H9 (cell line): ENCODE measurements around the gene EPN1. TPM values are rescaled to one million over a fixed set of nuclear protein-coding genes. Genes with fewer than 3 reads are reported as not detected.

ENCODE experiments used
- DNase-seq: peaks from one replicate; pipeline ENCODE4 v3.0.0-alpha.2; 2017
- H2AFZ ChIP-seq: one replicate; pipeline ENCODE4 v1.6.1; 2013; ENCODE audit warnings: mild to moderate bottlenecking, low read length, control low read depth, moderate library complexity
- H2AK5ac ChIP-seq: 2 replicates; pipeline ENCODE4 v1.6.1; 2013; ENCODE audit warnings: low read length, control low read depth, mixed read lengths; ENCODE audit not compliant: insufficient read length
- H2BK120ac ChIP-seq: one replicate; pipeline ENCODE4 v1.6.1; 2013; ENCODE audit warnings: low read depth, mild to moderate bottlenecking, low read length, control low read depth, inconsistent platforms; ENCODE audit not compliant: poor library complexity, severe bottlenecking
- H2BK12ac ChIP-seq: 2 replicates; pipeline ENCODE4 v1.6.1; 2013; ENCODE audit warnings: low read length, control low read depth, mixed read lengths, low read depth; ENCODE audit not compliant: insufficient read length
- H2BK15ac ChIP-seq: 2 replicates; pipeline ENCODE4 v1.6.1; 2013; ENCODE audit warnings: low read depth, low read length, control low read depth
- H2BK20ac ChIP-seq: one replicate; pipeline ENCODE4 v1.6.1; 2013; ENCODE audit warnings: low read depth, mild to moderate bottlenecking, low read length, control low read depth, inconsistent platforms; ENCODE audit not compliant: poor library complexity, severe bottlenecking
- H2BK5ac ChIP-seq: 2 replicates; pipeline ENCODE4 v1.6.1; 2013; ENCODE audit warnings: low read length, control low read depth, mixed read lengths; ENCODE audit not compliant: insufficient read length
- H3K14ac ChIP-seq: 2 replicates; pipeline ENCODE4 v1.6.1; 2013; ENCODE audit warnings: low read length, control low read depth; ENCODE audit not compliant: insufficient read depth
- H3K18ac ChIP-seq: 2 replicates; pipeline ENCODE4 v1.6.1; 2013; ENCODE audit warnings: low read depth, mild to moderate bottlenecking, mixed read lengths, low read length, control low read depth; ENCODE audit not compliant: insufficient read length
- H3K23ac ChIP-seq: 2 replicates; pipeline ENCODE4 v1.6.1; 2013; ENCODE audit warnings: low read length, control low read depth, mixed read lengths, low read depth; ENCODE audit not compliant: insufficient read length
- H3K23me2 ChIP-seq: 2 replicates; pipeline ENCODE4 v1.6.1; 2013; ENCODE audit warnings: low read depth, mild to moderate bottlenecking, mixed read lengths, low read length, control low read depth; ENCODE audit not compliant: insufficient read length, poor library complexity, severe bottlenecking
- H3K27ac ChIP-seq: 2 replicates; pipeline ENCODE4 v1.5.1; 2013; ENCODE audit warnings: low read length, control low read depth, mixed read lengths, low read depth; ENCODE audit not compliant: insufficient read length
- H3K27me3 ChIP-seq: 2 replicates; pipeline ENCODE4 v1.6.1; 2013; ENCODE audit warnings: low read length, control low read depth, inconsistent platforms; ENCODE audit not compliant: insufficient read depth
- H3K4ac ChIP-seq: 2 replicates; pipeline ENCODE4 v1.6.1; 2013; ENCODE audit warnings: low read depth, mild to moderate bottlenecking, control low read depth, inconsistent platforms, low read length, moderate library complexity
- H3K4me1 ChIP-seq: 2 replicates; pipeline ENCODE4 v1.6.1; 2013; ENCODE audit warnings: low read length, control low read depth, inconsistent platforms; ENCODE audit not compliant: insufficient read depth
- H3K4me2 ChIP-seq: 2 replicates; pipeline ENCODE4 v1.6.1; 2013; ENCODE audit warnings: low read length, control low read depth, mixed read lengths; ENCODE audit not compliant: insufficient read length, insufficient read depth
- H3K56ac ChIP-seq: 2 replicates; pipeline ENCODE4 v1.6.1; 2013; ENCODE audit warnings: low read depth, mild to moderate bottlenecking, mixed read lengths, low read length, control low read depth; ENCODE audit not compliant: insufficient read length
- H3K79me1 ChIP-seq: 2 replicates; pipeline ENCODE4 v1.6.1; 2013; ENCODE audit warnings: low read depth, mild to moderate bottlenecking, moderate library complexity, low read length, control low read depth, inconsistent platforms; ENCODE audit not compliant: insufficient read depth, poor library complexity, severe bottlenecking
- H3K79me2 ChIP-seq: 2 replicates; pipeline ENCODE4 v1.6.1; 2013; ENCODE audit warnings: low read length, control low read depth, inconsistent platforms; ENCODE audit not compliant: insufficient read depth
- H3K9ac ChIP-seq: 2 replicates; pipeline ENCODE4 v1.6.1; 2013; ENCODE audit warnings: low read length, control low read depth, mixed read lengths; ENCODE audit not compliant: insufficient read length; ENCODE audit errors: extremely low read depth
- H3K9me3 ChIP-seq: one replicate; pipeline ENCODE4 v1.6.1; 2013; ENCODE audit warnings: low read depth, low read length, inconsistent platforms; ENCODE audit not compliant: control insufficient read depth
- H3T11ph ChIP-seq: one replicate; pipeline ENCODE4 v1.6.1; 2013; ENCODE audit warnings: mild to moderate bottlenecking, low read length, control low read depth, inconsistent platforms
- H4K20me1 ChIP-seq: one replicate; pipeline ENCODE4 v1.6.1; 2013; ENCODE audit not compliant: control insufficient read depth, insufficient read length, insufficient read depth
- H4K5ac ChIP-seq: 2 replicates; pipeline ENCODE4 v1.6.1; 2013; ENCODE audit warnings: low read depth, mild to moderate bottlenecking, mixed read lengths, low read length, control low read depth; ENCODE audit not compliant: insufficient read length
- H4K8ac ChIP-seq: replicated peaks from 2 replicates; pipeline ENCODE4 v1.6.1; 2013; ENCODE audit warnings: low read length, control low read depth, mixed read lengths, low read depth; ENCODE audit not compliant: insufficient read length
- H4K91ac ChIP-seq: 2 replicates; pipeline ENCODE4 v1.6.1; 2013; ENCODE audit warnings: low read depth, mild to moderate bottlenecking, moderate library complexity, mixed read lengths, low read length, control low read depth; ENCODE audit not compliant: insufficient read length
- H3K27ac Mint-ChIP-seq, 3 experiments: 2 replicates in 2 of 3; 3 replicates in 1 of 3; pipeline ENCODE4 v1.8.0; 2020 to 2021; ENCODE audit warnings: mixed read lengths in 3 of 3, mild to moderate bottlenecking in 1 of 3, moderate library complexity in 1 of 3
- H3K27me3 Mint-ChIP-seq: 2 replicates; pipeline ENCODE4 v1.8.0; 2021; ENCODE audit warnings: low read depth, mild to moderate bottlenecking, moderate library complexity, mixed read lengths
- H3K36me3 Mint-ChIP-seq, 3 experiments: 2 replicates in 2 of 3; 3 replicates in 1 of 3; pipeline ENCODE4 v1.8.0; 2020 to 2021; ENCODE audit warnings: low read depth in 3 of 3, mixed read lengths in 3 of 3; ENCODE audit not compliant: insufficient read depth in 1 of 3
- H3K4me1 Mint-ChIP-seq, 2 experiments: 2 replicates each; pipeline ENCODE4 v1.8.0; 2020; ENCODE audit warnings: mixed read lengths in 2 of 2
- H3K4me3 Mint-ChIP-seq, 2 experiments: 2 replicates in 1 of 2; 3 replicates in 1 of 2; pipeline ENCODE4 v1.8.0; 2020 to 2021; ENCODE audit warnings: mild to moderate bottlenecking in 2 of 2, mixed read lengths in 2 of 2, moderate library complexity in 1 of 2
- H3K9me3 Mint-ChIP-seq, 2 experiments: 2 replicates in 1 of 2; 3 replicates in 1 of 2; pipeline ENCODE4 v1.8.0; 2020; ENCODE audit warnings: mild to moderate bottlenecking in 2 of 2, mixed read lengths in 2 of 2, moderate library complexity in 1 of 2
- CTCF ChIP-seq: fragments of 200-600 bp; sonication (generic); conservative IDR thresholded peaks from 3 replicates; pipeline ENCODE4 v1.8.0; 2021; ENCODE audit warnings: antibody characterized with exemption, mild to moderate bottlenecking
- WGBS: extraction: QIAGEN DNeasy Blood & Tissue Kit; methylation state at CpG from one replicate; pipeline ENCODE4 v1.1.7; 2013; ENCODE audit warnings: missing lambda C conversion rate, low lambda C conversion rate, mixed read lengths; ENCODE audit not compliant: insufficient read length; ENCODE audit errors: extremely low coverage; 5-methylcytosine and 5-hydroxymethylcytosine counted together
- total RNA-seq: library from RNA; stranded (reverse); gene quantifications from 2 replicates; pipeline ENCODE4 v1.2.1, GENCODE V29; 2021

EPN1 gene
- total RNA-seq, 1 experiment from 2014 or later, result 159 TPM

DNA sequence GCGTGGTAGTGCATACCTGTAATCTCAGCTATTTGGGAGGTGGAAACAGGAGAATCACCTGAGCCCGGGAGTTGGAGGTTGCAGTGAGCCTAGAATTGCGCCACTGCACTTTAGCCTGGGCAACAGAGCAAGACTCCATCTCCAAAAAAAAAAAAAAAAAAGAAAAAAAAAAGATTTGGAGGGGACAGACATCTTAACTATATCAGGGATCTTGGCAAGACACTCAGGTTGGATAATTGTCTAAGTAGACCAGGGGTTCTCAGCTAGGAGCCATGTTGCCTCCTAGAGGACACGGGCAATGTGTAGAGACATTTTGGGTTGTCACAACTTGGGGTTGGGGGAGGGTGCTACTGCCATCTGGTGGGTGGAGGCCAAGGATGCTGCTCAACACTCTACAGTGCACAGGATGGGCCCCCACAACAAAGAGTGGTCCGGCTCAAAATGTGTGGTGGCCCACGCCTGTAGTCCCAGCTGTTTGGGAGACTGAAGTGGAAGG, 36.1 kb upstream of the EPN1 start:
- Histone ChIP-seq H3K4me1 (0 out of 2 replicates have a peak, but pooled peaks cover 2% of the 10 kb centered on the region), H3K27ac (no peak overlapping the region), H2BK15ac (no peak overlapping the region), H3K79me1 (peaks cover 6% of the 10 kb centered on the region), H3K23ac (no peak overlapping the region), H2BK5ac (no peak overlapping the region), H3K4me2 (no peak overlapping the region), H3K23me2 (peaks cover 30% of the 10 kb centered on the region), H4K8ac (no peak overlapping the region), H3K79me2 (peaks cover 11% of the 10 kb centered on the region; the same call in 1 of the 2 replicates), H3K56ac (no peak overlapping the region), H3K18ac (no peak overlapping the region), H4K20me1 (no peaks in the 10 kb centered on the region), H2AFZ (no peak overlapping the region), H3K9me3 (no peaks in the 10 kb centered on the region), H3K4ac (no peak overlapping the region), H3T11ph (no peak overlapping the region), H2AK5ac (no peak overlapping the region), H3K27me3 (no peaks in the 10 kb centered on the region), H2BK20ac (no peak overlapping the region), H3K9ac (no peak overlapping the region), H4K5ac (no peak overlapping the region), H2BK120ac (no peak overlapping the region), H2BK12ac (no peak overlapping the region), H4K91ac (no peak overlapping the region), H3K14ac (no peak overlapping the region)
- peak; percentile 67 for TF ChIP-seq CTCF
- Mint-ChIP-seq H3K27ac (peak overlapping the region in 1 of 3 experiments; percentile 96; a peak in 3 of 7 replicates), H3K4me1 (peaks cover 34 to 44% of the 10 kb centered on the region in 2 experiments), H3K27me3 (peaks cover 4% of the 10 kb centered on the region; the same call in 1 of the 2 replicates), H3K9me3 (peaks cover 0 to 4% of the 10 kb centered on the region in 2 experiments; a peak in 3 of 5 replicates), H3K36me3 (peaks cover 13 to 16% (median 14%) of the 10 kb centered on the region in 3 experiments), H3K4me3 (peak overlapping the region in 1 of 2 experiments; percentile 60; a peak in 2 of 5 replicates)
- no CpG with 5 or more reads among the region's 6 CpGs for WGBS
- peak; percentile 67 for DNase-seq
